ENCODE results near the gene AASDH.
"Not testable (repeated sequence)": the region's sequence is repeated elsewhere in the genome, so short reads cannot be mapped to it uniquely, and the experiment has no call there.

AASDH gene

DNA sequence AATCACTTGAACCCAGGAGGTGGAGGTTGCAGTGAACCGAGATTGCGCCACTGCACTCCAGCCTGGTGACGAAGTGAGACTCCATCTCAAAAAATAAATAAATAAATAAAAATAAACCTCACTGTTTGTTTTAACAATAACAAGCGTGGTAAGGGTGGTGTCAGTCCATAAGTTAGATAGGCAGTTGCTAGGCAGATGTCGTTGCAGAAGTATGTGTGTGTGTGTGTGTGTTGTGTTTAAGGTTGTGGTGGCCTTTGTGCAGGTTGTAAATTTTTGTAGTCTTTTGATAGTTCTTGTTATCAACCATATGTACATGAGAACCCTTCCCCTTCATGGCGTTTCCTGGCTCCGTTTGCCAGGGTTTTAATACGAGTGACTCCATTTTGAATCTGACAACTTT lies 4.0 kb upstream of the AASDH start:
- DNase-seq, result no peak

DNA sequence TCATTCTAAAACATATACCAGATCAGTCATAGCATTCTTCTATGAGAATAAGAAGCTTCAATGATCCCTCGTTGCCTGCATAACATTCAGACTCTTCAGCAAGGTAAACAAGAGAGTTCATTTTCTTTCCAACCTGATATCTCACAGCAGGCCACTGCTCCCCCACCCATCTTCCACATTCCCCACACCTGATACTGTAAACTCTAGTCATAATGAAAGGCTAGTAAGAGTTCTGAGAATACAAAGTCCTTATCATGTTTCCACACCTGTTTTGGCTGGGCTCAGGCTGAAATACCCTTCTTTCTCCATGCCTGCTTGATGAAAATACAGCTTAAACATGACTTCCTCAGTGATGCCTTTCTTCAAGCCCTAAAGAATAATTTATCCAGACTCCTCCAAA lies 2.3 kb upstream of the AASDH start:
- peak; percentile 2 for DNase-seq

DNA sequence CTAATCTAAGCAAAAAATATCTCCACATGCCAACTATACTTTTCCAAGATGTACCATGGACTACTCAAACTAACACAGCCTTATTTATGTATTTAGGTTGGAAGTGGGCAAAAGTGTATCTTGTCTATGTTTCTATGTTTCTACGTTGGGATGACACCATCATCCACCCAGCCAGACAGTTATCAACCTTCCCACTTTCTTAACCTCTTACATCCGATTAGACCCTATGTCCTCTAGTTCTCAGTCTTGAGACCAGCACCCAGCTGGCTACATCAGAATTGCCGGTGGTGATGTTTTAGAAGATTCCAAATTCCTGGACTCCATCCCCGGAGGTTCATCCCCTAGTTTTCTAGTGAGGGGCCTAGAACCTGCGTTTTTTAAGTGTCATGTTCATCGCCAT lies 1.0 kb upstream of the AASDH start:
- no peak for DNase-seq

DNA sequence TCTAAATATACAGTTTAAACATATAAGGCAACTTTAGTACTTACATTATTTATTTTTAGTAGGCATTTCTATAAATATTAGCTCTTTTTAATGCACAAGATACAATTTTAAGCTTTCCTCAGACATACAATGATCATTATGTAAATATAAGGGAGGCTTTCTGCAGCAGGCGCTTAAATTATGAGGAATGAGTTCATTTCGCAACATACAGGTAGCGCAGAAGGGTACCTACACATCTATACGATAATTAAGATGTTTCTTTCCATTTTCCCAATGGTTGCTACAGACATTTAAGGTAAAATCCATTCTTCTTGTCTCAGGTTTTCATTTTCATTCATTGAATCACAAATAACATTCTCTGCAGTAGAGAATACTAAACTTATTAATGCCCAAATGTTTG lies 1.2 kb downstream of the AASDH start:
- no peak for DNase-seq

DNA sequence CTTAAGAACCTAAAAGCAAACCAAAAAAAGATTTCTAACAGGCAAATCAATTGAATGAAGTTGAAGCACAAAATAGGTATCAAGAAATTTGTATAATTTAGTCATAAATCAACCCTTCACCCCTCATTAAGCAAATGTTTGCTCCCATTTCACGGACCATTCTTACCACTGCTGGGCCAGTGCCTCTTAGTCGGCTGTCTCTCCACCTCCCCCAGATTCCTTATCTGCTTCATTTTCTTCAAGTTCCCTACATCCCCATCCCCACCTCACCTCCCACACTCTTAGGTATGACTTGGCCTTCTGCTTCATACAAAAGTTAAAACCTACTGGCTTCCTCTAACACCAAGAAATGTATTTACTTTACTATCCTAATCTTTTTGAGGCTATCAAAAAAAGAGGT lies 11.8 kb downstream of the AASDH start:
- DNase-seq, result no peak

DNA sequence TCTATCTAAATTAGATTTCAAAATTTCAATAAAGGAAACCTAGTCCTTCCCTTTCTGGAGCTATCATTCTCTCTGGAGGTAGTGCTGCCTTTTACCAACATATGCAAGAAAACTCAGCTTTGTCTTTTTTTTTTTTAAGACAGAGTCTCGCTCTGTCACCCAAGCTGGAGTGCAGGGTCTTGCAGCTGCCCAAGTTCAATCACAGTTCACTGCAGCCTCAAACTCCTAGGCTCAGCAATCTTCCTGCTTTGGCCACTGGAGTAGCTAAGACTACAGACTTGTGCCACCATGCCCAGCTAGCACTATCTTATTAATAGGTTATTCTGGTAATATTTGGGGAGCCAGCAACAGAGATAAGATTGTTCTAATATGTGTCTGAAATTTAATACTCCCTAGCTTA lies 12.3 kb downstream of the AASDH start:
- DNase-seq, result no peak

DNA sequence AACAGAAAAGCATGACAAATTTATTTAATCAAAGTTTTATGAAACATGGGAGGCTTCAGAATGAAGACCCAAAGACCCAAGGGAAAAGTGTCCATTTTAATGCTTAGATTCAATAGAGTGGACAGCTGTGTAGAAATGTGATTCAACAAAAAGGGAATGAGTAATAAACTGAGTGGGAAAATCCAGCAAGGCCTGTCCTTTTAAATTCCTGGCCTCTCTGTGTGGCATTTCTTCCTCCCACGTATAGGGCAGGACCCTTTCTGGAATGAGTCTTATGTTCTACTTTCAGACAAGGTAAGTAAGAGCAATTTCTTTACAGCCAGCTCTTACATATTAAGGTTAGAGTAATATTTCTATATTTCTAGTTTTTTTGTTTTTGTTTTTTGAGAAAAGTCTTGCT lies 14.5 kb downstream of the AASDH start:
- DNase-seq, result no peak

DNA sequence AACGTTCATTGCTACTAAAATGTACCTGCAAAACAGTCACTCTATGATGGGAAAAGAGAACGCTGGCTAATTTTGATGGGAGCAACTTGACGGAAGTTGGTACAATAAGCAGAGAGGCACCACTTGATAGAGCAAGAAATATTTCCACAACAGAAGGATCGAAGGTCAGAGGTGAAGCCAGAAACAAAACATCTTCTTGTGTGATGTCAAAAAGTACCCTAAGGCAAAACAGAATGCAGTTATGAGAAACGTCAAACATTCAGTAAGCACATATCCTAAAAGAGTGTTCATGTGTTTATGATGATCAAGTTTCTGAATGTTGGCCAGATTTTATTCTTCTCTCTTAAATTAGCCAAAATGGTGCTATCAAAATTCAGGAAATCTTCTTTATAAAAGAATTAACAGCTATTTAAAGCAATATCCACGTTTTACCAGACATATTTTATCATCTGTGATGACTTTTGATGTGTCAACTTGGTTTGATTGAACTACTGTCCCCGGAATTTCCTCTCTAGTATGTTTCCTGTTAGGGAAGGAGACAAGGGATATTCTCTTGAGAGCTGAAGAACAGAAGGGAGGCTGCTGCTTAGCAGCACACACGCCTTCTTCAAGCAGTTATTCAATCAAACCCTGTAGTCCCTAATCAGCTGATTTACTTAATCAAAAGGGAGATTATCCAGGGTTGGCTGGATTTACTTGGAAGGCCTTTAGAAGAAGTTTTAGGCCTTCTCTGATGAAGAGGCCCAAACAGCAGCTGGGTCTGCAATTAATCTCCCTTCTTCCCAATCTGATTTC lies 15.7 kb downstream of the AASDH start:
- DNase-seq, result no peak

DNA sequence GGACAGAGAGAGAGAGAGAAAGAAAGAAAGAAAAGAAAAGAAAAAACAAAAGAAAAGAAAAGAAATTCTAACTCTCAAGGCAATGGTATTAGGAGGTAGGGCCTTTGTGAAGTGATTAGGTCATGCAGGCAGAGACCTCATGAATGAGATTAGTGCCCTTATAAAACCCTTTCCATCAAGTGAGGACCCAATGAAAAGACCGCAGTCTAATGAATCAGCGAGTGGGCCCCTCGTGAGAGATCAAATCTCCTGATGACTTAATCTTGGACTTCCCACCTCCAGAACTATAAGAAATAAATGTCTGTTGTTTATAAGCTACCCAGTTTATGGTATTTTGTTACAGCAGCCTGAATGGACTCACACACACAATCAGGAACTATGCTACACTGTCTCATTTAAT lies 16.9 kb downstream of the AASDH start:
- DNase-seq, result no peak

DNA sequence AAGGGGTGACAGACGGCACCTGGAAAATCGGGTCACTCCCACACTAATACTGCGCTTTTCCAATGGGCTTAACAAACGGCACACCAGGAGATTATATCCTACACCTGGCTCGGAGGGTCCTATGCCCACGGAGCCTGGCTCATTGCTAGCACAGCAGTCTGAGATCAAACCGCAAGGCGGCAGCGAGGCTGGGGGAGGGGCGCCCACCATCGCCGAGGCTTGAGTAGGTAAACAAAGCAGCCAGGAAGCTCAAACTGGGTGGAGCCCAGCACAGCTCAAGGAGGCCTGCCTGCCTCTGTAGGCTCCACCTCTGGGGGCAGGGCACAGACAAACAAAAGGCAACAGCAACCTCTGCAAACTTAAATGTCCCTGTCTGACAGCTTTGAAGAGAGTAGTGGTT lies 24.3 kb downstream of the AASDH start:
- not testable (repeated sequence) for DNase-seq

DNA sequence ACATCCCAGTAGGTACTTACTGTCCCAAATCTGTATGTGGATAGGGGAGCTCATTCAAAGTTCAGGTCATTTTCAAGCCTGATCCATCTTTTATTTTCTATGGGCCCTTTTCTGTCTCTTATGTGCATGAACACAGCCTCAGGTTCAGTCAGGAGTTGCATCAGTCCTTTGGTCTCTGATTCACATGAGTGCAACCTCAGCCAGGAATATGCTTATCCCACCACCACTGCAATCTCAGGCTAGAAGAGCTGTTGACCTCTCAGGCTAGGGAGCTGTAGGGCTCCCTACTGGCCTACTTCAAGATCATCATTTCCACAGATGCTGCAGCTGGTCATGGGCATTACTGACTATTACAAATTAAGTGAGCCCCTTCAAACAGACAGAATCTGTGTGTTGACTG lies 27.2 kb downstream of the AASDH start:
- no peak for DNase-seq

DNA sequence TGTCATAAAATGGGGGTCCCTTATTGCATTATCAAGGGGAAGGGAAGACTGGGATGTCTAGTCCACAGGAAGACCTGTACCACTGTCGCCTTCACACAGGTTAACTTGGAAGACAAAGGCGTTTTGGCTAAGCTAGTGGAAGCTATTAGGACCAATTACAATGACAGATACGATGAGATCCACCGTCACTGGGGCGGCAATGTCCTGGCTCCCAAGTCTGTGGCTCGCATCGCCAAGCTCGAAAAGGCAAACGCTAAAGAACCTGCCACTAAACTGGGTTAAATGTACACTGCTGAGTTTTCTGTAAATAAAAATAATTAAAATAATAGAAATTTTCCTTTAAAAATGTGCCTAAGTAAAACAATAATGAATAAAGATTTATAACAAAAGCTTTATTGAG lies 30.6 kb downstream of the AASDH start:
- DNase-seq, result no peak

DNA sequence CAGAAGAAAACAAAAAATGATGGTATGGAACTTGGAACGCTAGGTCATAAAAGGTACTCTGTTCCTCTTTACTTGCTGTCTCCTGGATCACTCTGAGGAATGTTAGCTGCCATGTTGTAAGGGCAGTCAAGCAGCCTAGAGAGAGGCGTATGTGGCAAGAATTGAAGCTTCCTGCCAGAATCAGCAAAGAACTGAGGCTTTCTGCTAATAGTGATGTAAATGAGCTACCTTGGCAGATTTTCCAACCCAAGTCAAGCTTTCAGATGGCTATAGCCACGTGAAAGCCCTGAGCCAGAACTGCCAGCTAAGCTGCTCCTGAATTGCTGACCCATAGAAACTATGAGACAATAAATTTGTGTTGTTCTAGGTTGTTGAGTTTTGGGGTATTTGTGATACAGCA lies 38.7 kb downstream of the AASDH start:
- DNase-seq, result no peak

DNA sequence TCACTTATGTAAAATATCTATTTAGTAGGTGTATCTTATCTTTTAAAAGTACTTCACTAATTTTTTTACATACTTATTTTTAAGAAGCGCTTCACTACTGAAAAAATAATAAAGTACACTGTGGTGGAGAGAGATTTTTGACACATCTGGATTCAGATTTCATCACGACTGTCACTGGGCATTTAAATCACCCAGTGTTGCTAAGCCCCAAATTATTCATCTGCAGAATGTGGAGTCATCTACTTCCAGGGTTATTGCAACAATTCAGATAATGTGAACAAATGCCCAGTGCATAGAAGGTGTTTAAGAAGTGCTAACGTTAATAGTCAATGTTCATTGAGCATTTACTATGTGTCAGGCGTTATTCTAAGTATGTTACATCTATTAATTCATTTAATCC lies 41.8 kb downstream of the AASDH start:
- no peak for DNase-seq

DNA sequence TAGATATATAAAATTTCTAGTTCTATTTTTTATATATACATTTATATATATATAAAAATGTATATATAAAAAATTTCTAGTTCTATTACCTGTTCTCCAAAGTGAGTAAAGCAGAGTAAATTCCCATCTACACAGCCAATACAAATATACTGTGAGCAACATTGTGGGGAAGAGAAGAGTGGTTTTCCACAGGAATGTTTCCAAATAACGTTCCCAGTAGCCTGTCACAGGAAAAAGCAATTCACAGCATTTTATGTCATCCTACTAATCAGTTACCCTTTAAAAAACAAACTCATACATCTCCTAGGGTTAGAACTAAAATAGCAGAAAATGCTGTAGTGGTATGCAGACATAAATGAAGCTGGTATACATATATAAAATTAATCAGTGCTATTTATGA lies 44.5 kb downstream of the AASDH start:
- DNase-seq, result no peak

DNA sequence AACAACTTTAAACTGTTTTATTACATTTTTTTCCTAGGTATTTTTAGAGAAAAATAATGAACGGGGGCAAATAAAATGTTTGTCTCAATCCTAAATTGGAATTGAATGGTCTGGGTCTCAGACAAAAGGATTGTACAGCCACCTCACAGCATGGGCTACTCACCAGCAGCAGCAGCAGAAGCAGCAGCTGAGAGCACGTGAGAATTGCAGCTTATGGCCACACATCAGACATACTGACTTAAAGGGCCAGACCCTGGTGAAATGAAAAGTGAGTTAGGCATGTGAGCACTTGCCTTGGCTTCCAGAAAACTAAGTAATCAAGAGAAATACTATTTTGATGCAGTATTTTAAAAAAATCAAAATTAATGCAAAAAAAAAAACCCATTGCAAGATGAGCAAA lies 56.6 kb downstream of the AASDH start:
- DNase-seq, result peak; percentile 17

DNA sequence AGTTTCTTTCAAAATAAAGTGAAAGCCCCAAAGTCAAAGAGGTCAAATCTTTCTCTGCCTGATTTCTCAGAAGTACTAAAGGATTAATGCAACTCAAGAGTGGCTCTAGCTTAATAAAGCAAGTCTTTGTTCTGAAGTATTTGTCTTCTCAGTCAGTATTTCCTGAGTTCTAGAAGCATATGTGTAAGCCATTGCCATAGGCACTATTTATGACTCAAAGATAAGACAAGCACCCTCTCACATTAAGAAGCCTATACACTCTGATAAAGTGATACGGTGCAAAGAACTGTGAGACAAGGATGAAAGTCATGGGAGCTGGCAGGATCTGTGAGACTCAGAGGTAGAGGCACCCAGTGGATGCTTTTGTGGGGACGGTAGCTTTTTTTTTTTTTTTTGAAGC lies 60.9 kb downstream of the AASDH start:
- no peak for DNase-seq

DNA sequence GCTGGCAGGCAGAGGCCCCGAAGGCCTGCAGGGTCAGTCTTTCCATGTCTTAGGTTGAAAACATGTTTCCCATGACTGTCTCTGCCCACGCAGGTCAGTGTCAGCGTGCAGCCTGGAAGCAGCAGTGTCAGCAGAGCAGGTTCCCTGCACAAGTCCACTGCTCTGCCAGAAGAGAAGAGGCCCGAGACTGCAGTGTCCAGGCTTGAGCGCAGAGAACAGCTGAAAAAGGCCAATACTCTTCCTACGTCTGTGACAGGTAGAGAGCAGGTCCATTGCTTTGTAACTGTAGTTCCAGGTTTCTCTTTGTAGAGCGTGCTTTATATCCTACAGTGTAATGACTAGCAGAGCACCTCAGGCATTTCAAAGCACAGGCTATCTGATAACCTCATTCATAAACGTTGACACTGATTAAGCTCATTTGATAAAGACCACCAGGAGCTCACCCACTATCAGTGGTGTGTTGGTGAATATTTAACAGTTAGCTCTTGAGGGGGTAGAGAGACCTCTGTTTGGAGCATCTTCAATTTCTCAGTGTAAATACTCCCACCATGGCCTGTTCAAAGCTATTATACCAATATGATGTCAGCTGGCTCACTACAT lies 63.2 kb downstream of the AASDH start:
- no peak for DNase-seq

DNA sequence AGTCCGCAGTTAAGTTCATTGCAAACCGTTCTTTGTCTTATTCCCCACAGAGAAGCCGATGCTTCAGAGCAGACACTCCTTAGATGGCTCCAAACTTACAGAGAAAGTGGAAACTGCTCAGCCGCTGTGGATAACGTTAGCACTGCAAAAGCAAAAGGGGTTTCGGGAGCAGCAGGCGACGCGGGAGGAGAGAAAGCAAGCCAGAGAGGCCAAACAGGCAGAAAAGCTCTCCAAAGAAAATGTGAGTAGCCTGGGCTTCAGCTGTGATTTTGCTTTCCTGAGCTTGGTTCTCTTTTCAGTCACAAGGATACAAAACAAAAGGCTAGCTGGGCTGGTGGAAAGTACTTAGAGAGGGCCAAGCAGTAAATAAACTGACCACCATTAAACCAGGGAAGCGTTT lies 64.0 kb downstream of the AASDH start:
- no peak for DNase-seq

DNA sequence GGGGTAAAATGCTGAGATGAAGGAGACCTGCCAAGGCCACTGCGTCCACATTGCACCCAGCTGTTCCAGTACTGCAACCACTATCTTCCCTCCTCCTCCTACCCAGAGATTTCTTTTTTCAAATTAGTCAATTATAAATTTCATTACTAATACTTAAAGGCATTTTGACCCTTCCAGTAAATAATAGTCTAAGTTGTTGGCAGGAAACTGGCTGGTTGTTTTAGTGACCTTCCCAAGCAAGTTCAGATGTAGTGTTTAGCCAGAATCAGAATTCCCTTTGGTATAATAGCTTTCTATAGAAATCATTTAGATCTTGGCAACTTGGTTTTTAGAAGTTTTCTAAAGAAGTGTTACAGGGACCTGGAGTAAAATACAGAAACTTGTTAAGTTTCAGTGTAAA lies 66.0 kb downstream of the AASDH start:
- no peak for DNase-seq

DNA sequence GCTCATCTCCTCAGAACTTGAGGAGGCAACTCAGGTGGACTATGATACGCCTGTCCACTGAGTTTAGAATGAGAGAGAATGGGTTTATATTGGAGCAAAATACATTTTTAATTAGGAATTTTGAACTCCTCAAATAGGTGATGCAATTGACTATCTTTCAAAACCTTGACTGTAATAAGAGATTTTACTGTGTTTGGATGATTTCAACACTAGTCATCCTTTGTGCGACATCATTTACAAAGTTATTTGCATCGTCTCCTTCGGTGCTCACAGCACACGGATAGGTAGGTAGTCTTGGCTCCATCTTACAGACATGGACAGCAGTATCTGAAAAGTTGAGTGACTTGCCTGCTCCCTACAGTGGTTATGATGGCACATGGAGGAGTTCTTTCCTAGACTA lies 67.0 kb downstream of the AASDH start:
- no peak for DNase-seq

DNA sequence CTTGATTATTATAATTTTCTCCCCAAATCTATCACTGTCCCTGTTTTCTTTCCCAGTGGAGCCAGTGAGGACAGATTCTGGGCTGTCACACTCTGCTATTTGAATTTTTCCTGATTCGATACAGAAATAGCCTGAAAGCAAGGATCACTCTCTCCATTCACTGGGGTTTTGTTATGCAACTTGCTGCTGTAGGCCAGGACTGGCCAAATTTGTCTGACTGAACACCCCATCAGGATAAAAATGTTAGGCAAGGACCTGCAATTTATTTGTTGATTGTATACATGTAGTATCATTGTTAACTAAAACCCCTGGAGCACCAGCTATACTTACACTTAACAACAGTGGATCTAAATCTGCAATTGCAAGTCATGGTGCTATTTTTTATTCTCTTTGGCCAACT lies 68.7 kb downstream of the AASDH start:
- DNase-seq, result no peak

DNA sequence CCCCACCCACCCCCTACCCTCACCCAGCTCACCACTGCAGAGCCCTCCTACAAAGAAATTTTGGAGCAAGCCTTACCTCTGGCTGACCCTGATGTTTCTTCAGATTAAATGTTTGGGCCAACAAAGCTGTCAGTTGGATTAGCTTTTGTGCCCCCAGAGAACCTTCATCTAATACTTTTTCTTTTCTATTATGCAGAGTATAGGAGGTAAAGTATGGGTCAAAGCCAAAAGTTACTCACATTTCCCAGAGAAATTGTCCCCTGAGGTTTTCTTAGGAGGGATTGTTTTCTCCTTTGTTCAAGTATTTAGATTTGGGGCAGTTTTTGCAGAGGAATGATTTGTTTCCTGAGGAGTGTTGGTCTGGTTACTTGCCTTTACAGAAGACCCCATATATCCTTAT lies 69.5 kb downstream of the AASDH start:
- no peak for DNase-seq

DNA sequence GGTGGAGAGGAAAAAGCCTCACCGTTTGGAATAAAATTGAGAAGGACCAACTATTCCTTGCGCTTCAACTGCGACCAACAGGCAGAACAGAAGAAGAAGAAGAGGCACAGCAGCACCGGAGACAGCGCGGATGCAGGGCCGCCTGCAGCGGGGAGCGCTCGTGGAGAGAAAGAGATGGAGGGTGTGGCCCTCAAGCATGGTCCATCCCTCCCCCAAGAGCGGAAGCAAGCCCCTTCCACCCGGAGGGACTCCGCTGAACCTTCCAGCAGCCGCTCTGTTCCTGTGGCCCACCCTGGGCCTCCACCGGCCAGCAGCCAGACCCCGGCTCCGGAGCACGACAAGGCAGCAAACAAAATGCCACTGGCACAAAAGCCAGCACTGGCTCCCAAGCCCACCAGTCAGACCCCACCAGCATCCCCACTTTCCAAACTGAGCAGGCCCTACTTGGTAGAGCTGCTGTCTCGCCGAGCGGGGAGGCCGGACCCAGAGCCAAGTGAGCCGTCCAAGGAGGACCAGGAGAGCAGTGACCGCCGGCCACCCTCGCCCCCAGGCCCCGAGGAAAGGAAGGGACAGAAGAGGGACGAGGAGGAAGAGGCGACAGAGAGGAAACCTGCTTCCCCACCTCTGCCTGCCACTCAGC lies 71.2 kb downstream of the AASDH start:
- DNase-seq, result no peak

DNA sequence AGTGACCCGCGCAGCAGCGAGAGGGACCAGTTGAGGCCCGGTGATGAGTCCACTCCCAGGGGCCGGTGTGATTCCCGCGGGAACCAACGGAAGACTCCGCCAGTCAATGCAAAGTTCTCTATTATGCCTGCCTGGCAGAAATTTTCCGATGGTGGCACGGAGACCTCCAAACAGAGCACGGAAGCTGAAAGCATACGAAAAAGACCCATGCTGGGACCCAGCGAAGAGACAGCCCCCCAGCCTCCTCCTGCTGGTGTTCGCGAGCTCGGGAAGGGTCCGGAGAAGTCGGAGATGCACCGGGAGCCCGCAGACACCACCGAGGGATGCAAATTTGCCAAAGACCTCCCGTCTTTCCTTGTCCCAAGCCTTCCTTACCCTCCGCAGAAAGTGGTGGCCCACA lies 71.7 kb downstream of the AASDH start:
- no peak for DNase-seq

All from NCI-H146 (cell line).